Liver (tissue), 9 donors: ENCODE measurements around the gene ECHDC3. TPM values are rescaled to one million over a fixed set of nuclear protein-coding genes. Genes with fewer than 3 reads are reported as not detected.

Experiments used
- DNase-seq: peaks from one replicate; pipeline ENCODE4 v3.0.0-alpha.2; 2017; ENCODE audit warnings: low spot score
- H3K27ac ChIP-seq, 2 donors: one replicate each; pipeline ENCODE4 v1.7.0; 2013; ENCODE audit warnings: inconsistent platforms in 2 of 2, low read length in 2 of 2, control low read depth in 1 of 2, low read depth in 1 of 2, mild to moderate bottlenecking in 1 of 2
- H3K27me3 ChIP-seq, 4 donors: one replicate each; pipeline versions ENCODE4 v1.6.1 to v1.7.0; 2013; ENCODE audit warnings: low read length in 3 of 4, inconsistent platforms in 1 of 4, mild to moderate bottlenecking in 1 of 4, moderate library complexity in 1 of 4; ENCODE audit not compliant: control insufficient read depth in 4 of 4, insufficient read depth in 4 of 4
- H3K36me3 ChIP-seq, 4 donors: one replicate each; pipeline versions ENCODE4 v1.6.1 to v1.7.0; 2013; ENCODE audit warnings: low read length in 3 of 4, mild to moderate bottlenecking in 3 of 4, low read depth in 1 of 4, moderate library complexity in 1 of 4; ENCODE audit not compliant: control insufficient read depth in 4 of 4, insufficient read depth in 3 of 4
- H3K4me1 ChIP-seq, 4 donors: one replicate each; pipeline versions ENCODE4 v1.6.1 to v1.7.0; 2013; ENCODE audit warnings: low read length in 3 of 4, mild to moderate bottlenecking in 3 of 4, moderate library complexity in 1 of 4; ENCODE audit not compliant: control insufficient read depth in 4 of 4, insufficient read depth in 4 of 4
- H3K4me3 ChIP-seq, 3 donors: one replicate each; pipeline versions ENCODE4 v1.6.1 to v1.7.0; 2013; ENCODE audit warnings: low read length in 3 of 3, control low read depth in 1 of 3, low read depth in 1 of 3, mild to moderate bottlenecking in 1 of 3
- H3K9ac ChIP-seq, 2 donors: one replicate each; pipeline ENCODE4 v1.7.0; 2013; ENCODE audit warnings: low read length in 2 of 2, mild to moderate bottlenecking in 2 of 2, moderate library complexity in 2 of 2, control low read depth in 1 of 2, low read depth in 1 of 2
- H3K9me3 ChIP-seq, 4 donors: one replicate each; pipeline versions ENCODE4 v1.6.1 to v1.7.0; 2013; ENCODE audit warnings: low read length in 3 of 4; ENCODE audit not compliant: control insufficient read depth in 4 of 4
- ATF3 ChIP-seq: IDR thresholded peaks from 2 replicates; pipeline ENCODE4 v1.6.1; 2016; ENCODE audit warnings: antibody characterized with exemption
- CTCF ChIP-seq: fragments of 150-350 bp; IDR thresholded peaks from 2 replicates; pipeline ENCODE4 v1.5.1; 2017; ENCODE audit warnings: improper control_type of control experiment, low read depth, low read length; ENCODE audit not compliant: missing input control
- EGR1 ChIP-seq, 2 donors: IDR thresholded peaks; 2 replicates each; pipeline ENCODE4 v1.6.1; 2016 to 2018; ENCODE audit warnings: antibody characterized with exemption in 2 of 2, low read depth in 2 of 2
- FOXA1 ChIP-seq: IDR thresholded peaks from 2 replicates; pipeline ENCODE4 v1.6.1; 2016; ENCODE audit warnings: antibody characterized with exemption
- FOXA2 ChIP-seq: IDR thresholded peaks from 2 replicates; pipeline ENCODE4 v1.6.1; 2016; ENCODE audit warnings: antibody characterized with exemption
- GABPA ChIP-seq, 2 donors: IDR thresholded peaks in 1 of 2; conservative IDR thresholded peaks in 1 of 2; 2 replicates each; pipeline ENCODE4 v1.6.1; 2016; ENCODE audit warnings: antibody characterized with exemption in 2 of 2, mild to moderate bottlenecking in 1 of 2, moderate library complexity in 1 of 2
- HNF4A ChIP-seq, 2 donors: conservative IDR thresholded peaks; 2 replicates each; pipeline ENCODE4 v1.6.1; 2016; ENCODE audit warnings: antibody characterized with exemption in 2 of 2, mild to moderate bottlenecking in 2 of 2
- HNF4G ChIP-seq: IDR thresholded peaks from 2 replicates; pipeline ENCODE4 v1.6.1; 2016; ENCODE audit warnings: antibody characterized with exemption
- MAX ChIP-seq: IDR thresholded peaks from 2 replicates; pipeline ENCODE4 v1.6.1; 2016; ENCODE audit warnings: antibody characterized with exemption
- REST ChIP-seq: IDR thresholded peaks from 2 replicates; pipeline ENCODE4 v1.6.1; 2016; ENCODE audit warnings: antibody characterized with exemption, mild to moderate bottlenecking
- RXRA ChIP-seq, 2 donors: IDR thresholded peaks; 2 replicates each; pipeline ENCODE4 v1.6.1; 2017 to 2018; ENCODE audit warnings: antibody characterized with exemption in 2 of 2, mild to moderate bottlenecking in 1 of 2
- TAF1 ChIP-seq: conservative IDR thresholded peaks from 2 replicates; pipeline ENCODE4 v1.6.1; 2016; ENCODE audit warnings: antibody characterized with exemption, mild to moderate bottlenecking
- YY1 ChIP-seq: IDR thresholded peaks from 2 replicates; pipeline ENCODE4 v1.6.1; 2016; ENCODE audit warnings: antibody characterized with exemption, mild to moderate bottlenecking
- ZBTB33 ChIP-seq: IDR thresholded peaks from 2 replicates; pipeline ENCODE4 v1.6.1; 2016; ENCODE audit warnings: antibody characterized with exemption
- WGBS: extraction: QIAGEN DNeasy Blood & Tissue Kit; methylation state at CpG from one replicate; pipeline ENCODE4 v1.1.7; 2013; 5-methylcytosine and 5-hydroxymethylcytosine counted together
- polyA plus RNA-seq, 2 donors: library from polyadenylated mRNA; stranded (reverse) in 1 of 2; unstranded in 1 of 2; fragments of 200-250 nt in 1 of 2; fragments of >200 nt in 1 of 2; fragmentation: Nextera tagmentation in 1 of 2; extraction: Ambion mirVana in 1 of 2; gene quantifications; one replicate each; pipeline versions ENCODE4 v1.2.1 to v1.2.3, GENCODE V29; 2013 to 2015
- total RNA-seq, 2 donors: library from RNA; depleted of rRNA; stranded (reverse); fragments of >200 nt; gene quantifications; one replicate each; pipeline ENCODE4 v1.2.3, GENCODE V29; 2014
- donor health status: healthy.
- donor health status: healthy.
- donor health status: healthy.
- donor health status: healthy.
- donor health status: healthy.

ECHDC3 gene
- total and polyA plus RNA-seq, 4 donors = 6.1 to 144 (median 97.3) TPM

GRCh38 chr10:11706895-11707567 is 35.2 kb upstream of the ECHDC3 start:
- H3K4me1 ChIP-seq = peaks cover 1 to 7% (median 4%) of the 10 kb centered on the region in 4 donors
- WGBS = 52% methylated on average over 10 of the region's 10 CpGs
- no peak overlapping the region for H3K9ac ChIP-seq
- H3K27ac ChIP-seq = no peak overlapping the region
- TF ChIP-seq HNF4A (conservative IDR thresholded peaks at IDR 0.05) (peak in 1 of 2 donors; percentile 9), MAX (peak; percentile 17), FOXA1 (no peak)
- DNase-seq = no peak
- H3K9me3 ChIP-seq = no peaks in the 10 kb centered on the region
- H3K36me3 ChIP-seq = no peaks in the 10 kb centered on the region
- no peak overlapping the region for H3K4me3 ChIP-seq
- H3K27me3 ChIP-seq = no peaks in the 10 kb centered on the region

- no peak for DNase-seq
- 71% methylated on average over 16 of the region's 16 CpGs for WGBS
- Histone ChIP-seq H3K4me1 (peaks cover 1 to 7% (median 4%) of the 10 kb centered on the region in 4 donors), H3K4me3 (no peak overlapping the region), H3K27me3 (no peaks in the 10 kb centered on the region), H3K36me3 (no peaks in the 10 kb centered on the region), H3K9me3 (no peaks in the 10 kb centered on the region), H3K27ac (no peak overlapping the region), H3K9ac (no peak overlapping the region)
- TF ChIP-seq CTCF (no peak), FOXA2 (no peak), ZBTB33 (no peak), FOXA1 (no peak), TAF1 (no peak), ATF3 (no peak), EGR1 (IDR thresholded peaks at IDR 0.05; ENCODE audit: low read depth in 2 of 2) (no peak), HNF4A (conservative IDR thresholded peaks at IDR 0.05) (no peak), HNF4G (no peak), GABPA (IDR thresholded peaks at IDR 0.05 in 1 of 2, conservative IDR thresholded peaks at IDR 0.05 in 1 of 2) (no peak), REST (no peak), RXRA (IDR thresholded peaks at IDR 0.05) (no peak), YY1 (no peak)
Observed at GRCh38 chr10:11707624-11708350, 34.4 kb upstream of the ECHDC3 start.
